NCI-H2171 treated with DMSO at 0.1 percent for 48 hours (cell line): ENCODE data around the gene GPLD1.

Source experiments
- DNase-seq: peaks from one replicate; lab custom pipeline; 2025; lab: John Stamatoyannopoulos, UW

Gene GPLD1

DNA sequence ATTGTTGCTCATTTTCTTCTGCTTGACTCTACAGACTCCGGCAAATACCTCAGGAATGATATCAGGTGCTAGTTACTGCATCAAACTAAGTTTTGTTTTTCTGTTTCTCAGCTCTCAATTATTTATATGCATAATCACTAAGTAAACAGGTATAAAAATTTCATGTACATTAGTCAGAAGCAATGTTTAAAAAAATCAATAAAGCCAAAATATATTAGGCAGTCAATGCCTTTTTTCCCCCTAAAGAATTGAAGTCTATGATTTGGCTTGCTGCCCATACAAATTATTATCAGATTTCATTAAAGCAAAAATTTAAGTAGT is 107.2 kb downstream of the GPLD1 start:
- DNase-seq, result no peak

DNA sequence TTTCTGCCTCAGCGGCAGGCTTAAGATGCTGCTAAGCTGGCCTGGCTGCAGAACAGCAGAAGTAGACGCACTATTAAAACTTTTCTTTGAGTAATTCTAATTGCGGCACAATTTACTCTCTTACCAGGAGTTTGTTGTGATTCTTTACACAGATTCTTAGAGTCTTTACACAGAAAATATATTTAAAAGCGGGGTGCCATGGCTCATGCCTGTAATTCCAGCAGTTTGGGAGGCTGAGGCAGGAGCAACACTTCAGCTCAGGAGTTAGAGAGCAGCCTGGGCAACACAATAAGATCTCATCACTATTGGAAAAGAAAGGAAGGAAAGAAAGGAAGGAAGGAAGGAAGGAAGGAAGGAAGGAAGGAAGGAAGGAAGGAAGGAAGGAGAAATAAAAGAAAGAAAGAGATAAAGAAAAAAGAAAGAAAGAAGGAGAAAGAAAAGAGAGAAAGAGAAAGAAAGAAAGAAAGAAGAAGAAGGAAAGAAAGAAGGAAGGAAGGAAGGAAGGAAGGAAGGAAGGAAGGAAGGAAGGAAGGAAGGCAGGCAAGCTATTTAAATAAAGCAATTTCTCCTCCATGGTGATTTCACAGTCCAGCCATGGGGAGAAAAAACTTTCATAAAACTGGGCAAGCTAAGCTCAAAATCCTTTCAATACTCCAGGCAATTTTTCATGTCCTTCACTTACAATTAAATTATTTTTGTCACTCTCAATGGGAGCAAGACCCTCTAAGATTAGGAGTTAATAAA is 107.7 kb downstream of the GPLD1 start:
- no peak for DNase-seq

DNA sequence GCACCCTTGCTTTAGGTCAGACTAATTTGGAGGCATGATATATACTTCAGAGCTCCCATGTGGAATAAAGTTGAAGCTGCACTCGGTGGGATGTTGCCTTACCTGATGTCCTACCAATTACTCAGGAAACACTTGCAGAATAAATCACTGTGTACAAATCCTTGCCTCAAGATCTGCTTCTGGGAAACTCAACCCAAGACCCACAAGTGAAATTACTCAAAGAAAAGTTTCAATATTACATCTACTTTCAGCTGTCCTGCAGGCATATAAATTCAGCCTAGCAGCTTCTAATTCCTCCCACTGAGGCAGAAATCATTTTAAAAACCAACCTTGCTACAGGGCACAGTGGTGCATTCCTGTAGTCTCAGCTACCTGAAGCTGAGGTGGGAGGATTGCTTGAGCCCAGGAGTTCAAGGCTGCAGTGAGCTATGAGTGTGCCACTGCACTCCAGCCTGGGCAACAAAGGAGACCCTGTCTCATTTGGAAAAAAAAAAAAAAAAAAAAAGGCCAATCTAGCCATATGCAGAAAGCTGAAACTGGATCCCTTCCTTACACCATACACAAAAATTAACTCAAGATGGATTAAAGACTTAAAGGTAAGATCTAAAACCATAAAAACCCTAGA is 110.8 kb downstream of the GPLD1 start:
- DNase-seq, result no peak
